PC-9 (cell line): ENCODE results near the gene PEAK1. TPM values are rescaled to one million over a fixed set of nuclear protein-coding genes. Genes with fewer than 3 reads are reported as not detected.

Source experiments
- BruUV-seq: library from RNA; stranded (reverse); fragments of 400-500 nt; replicated peaks from 2 replicates; lab custom pipeline; 2021; lab: Mats Ljungman, UMichigan
- CTCF ChIA-PET: fragments of 300-600 bp; sonication (Branson Sonifier 250); formaldehyde crosslinking; loops from one replicate; lab custom pipeline; 2022; ENCODE audit warnings: antibody characterized with exemption; lab: Charles Lee
- POLR2A ChIA-PET: fragments of 300-600 bp; sonication (Branson Sonifier 250); formaldehyde crosslinking; loops from one replicate; lab custom pipeline; 2022; ENCODE audit warnings: antibody characterized with exemption; ENCODE audit not compliant: unreplicated experiment; lab: Charles Lee
- DNase-seq, 2 experiments: peaks; one replicate each; pipeline versions ENCODE4 v3.0.0 to v3.0.0-alpha.2; 2015 to 2022; ENCODE audit warnings: mixed read lengths in 1 of 2
- H2AFZ ChIP-seq: fragments of 200-600 bp; sonication (generic); 2 replicates; pipeline ENCODE4 v1.8.1; 2017; ENCODE audit warnings: antibody characterized with exemption
- H3F3A ChIP-seq: fragments of 200-600 bp; sonication (generic); 2 replicates; pipeline ENCODE4 v1.8.1; 2017; ENCODE audit warnings: antibody characterized with exemption, mild to moderate bottlenecking, low read depth; ENCODE audit not compliant: insufficient read depth
- H3K27ac ChIP-seq: fragments of 200-600 bp; sonication (generic); 2 replicates; pipeline ENCODE4 v1.6.1; 2016; ENCODE audit warnings: mixed run types
- H3K27me3 ChIP-seq: fragments of 200-600 bp; sonication (generic); 2 replicates; pipeline ENCODE4 v1.6.1; 2016; ENCODE audit warnings: low read depth, mixed run types; ENCODE audit not compliant: insufficient read depth
- H3K36me3 ChIP-seq: fragments of 200-600 bp; sonication (generic); 2 replicates; pipeline ENCODE4 v1.6.1; 2016; ENCODE audit warnings: low read depth, mixed run types
- H3K4me1 ChIP-seq: fragments of 200-600 bp; sonication (generic); replicated peaks from 2 replicates; pipeline ENCODE4 v1.6.1; 2016; ENCODE audit warnings: mixed run types; ENCODE audit not compliant: insufficient read depth
- H3K4me2 ChIP-seq: fragments of 200-600 bp; sonication (generic); 2 replicates; pipeline ENCODE4 v1.6.1; 2017; ENCODE audit warnings: mixed run types
- H3K4me3 ChIP-seq: fragments of 200-600 bp; sonication (generic); 2 replicates; pipeline ENCODE4 v1.6.1; 2016; ENCODE audit warnings: mixed run types
- H3K79me2 ChIP-seq: fragments of 200-600 bp; sonication (generic); 2 replicates; pipeline ENCODE4 v1.6.1; 2017; ENCODE audit warnings: low read depth, mixed run types
- H3K9me2 ChIP-seq: fragments of 200-600 bp; sonication (generic); 2 replicates; pipeline ENCODE4 v1.8.1; 2017; ENCODE audit warnings: mild to moderate bottlenecking; ENCODE audit not compliant: insufficient read depth
- H3K9me3 ChIP-seq: fragments of 200-600 bp; sonication (generic); 2 replicates; pipeline ENCODE4 v1.8.1; 2016; ENCODE audit warnings: low read depth; ENCODE audit not compliant: insufficient read depth
- H4K20me1 ChIP-seq: fragments of 200-600 bp; sonication (generic); 2 replicates; pipeline ENCODE4 v1.8.1; 2017; ENCODE audit not compliant: insufficient read depth
- EZH2 ChIP-seq: fragments of 200-600 bp; sonication (generic); IDR thresholded peaks from 2 replicates; pipeline ENCODE4 v1.8.0; 2017; ENCODE audit warnings: antibody characterized with exemption, low read depth
- intact Hi-C: fragments of 100-400 bp; cut with micrococcal nuclease; formaldehyde crosslinking; loops from one replicate; pipeline ENCODE4 v1.10.0; 2022; ENCODE audit not compliant: unreplicated experiment
- total RNA-seq: library from RNA; stranded (reverse); gene quantifications from 2 replicates; pipeline ENCODE4 v1.2.3, GENCODE V29; 2021
- TF ChIP-seq, protein P1 (sequence below): fragments of 200-600 bp; sonication (generic); conservative IDR thresholded peaks from 2 replicates; pipeline ENCODE4 v1.6.1; 2017; ENCODE audit warnings: mixed run types, antibody characterized with exemption, mild to moderate bottlenecking, moderate library complexity

The PEAK1 gene
- total RNA-seq, 1 experiment from 2014 or later: 20.7 TPM

- no peak overlapping the region for H2AFZ ChIP-seq
- no peaks in the 10 kb centered on the region for H3K36me3 ChIP-seq
- H3K27me3 ChIP-seq: no peaks in the 10 kb centered on the region
- H3K9me3 ChIP-seq: no peaks in the 10 kb centered on the region
- intact Hi-C loops: no loop called here
- H3K4me1 ChIP-seq: peaks cover 65% of the 10 kb centered on the region
- no peak for DNase-seq
- no peak for TF ChIP-seq EZH2
- H3K4me3 ChIP-seq: no peak overlapping the region
- CTCF ChIA-PET: no interaction called here
- no TSS peak for BruUV-seq
- H3K9me2 ChIP-seq: no peaks in the 10 kb centered on the region
- H3K4me2 ChIP-seq: peak overlapping the region; percentile 92
- POLR2A ChIA-PET: interaction anchor here (0.6 kb wide), 1 partner anchor 351 kb away, joined by 4 read pairs; the partner anchor contains the start of gene PEAK1
- H3K79me2 ChIP-seq: peaks cover 55% of the 10 kb centered on the region
- H3F3A ChIP-seq: peaks cover 48% of the 10 kb centered on the region
- peak overlapping the region; percentile 88 for H3K27ac ChIP-seq
- no peaks in the 10 kb centered on the region for H4K20me1 ChIP-seq
Measured at GRCh38 chr15:77068633-77069032, 351.3 kb downstream of the PEAK1 start.

- CTCF ChIA-PET: interaction anchor here (0.5 kb wide), 1 partner anchor 430 kb away, joined by 3 read pairs; no protein-coding TSS in a partner anchor
- H3K4me2 ChIP-seq: peak overlapping the region; percentile 92
Measured at GRCh38 chr15:77067691-77068367, 352.1 kb downstream of the PEAK1 start.

DNA sequence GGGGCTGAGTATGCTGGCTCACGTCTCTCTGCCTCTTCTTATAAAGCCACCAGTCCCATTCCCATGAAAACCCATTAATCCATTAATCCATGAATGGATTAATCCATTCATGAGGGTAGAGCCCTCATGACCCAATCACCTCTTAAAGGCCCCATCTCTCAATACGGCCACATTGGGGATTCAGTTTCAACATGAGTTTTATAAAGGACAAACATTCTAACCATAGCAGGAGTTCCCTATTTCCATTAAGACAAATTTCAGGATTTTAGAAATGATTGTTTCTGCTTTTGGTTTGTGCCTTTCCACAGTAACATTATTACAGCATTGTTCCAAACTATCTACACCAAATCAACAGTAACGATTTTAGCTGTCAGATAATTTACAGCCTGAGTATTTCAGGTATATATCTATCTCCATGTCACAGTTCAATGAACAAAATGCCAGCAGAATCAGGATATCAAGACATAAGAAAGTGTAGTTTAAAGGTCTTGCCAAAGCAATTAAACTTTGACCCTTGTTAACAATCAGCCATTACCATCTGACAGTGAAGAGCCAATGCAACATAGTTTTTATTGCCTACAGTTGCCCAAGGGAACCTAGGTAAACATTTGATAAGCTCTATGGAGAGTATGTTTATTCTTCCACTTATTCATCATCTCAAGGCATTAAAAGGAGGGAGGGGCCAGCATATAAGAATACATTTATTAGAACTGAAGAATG, 352.8 kb downstream of the PEAK1 start:
- Histone ChIP-seq H3K9me2 (no peaks in the 10 kb centered on the region), H3K79me2 (peaks cover 70% of the 10 kb centered on the region), H3K27me3 (no peaks in the 10 kb centered on the region), H4K20me1 (no peaks in the 10 kb centered on the region), H3K27ac (peak overlapping the region; percentile 88), H3K4me1 (peaks cover 80% of the 10 kb centered on the region), H3K9me3 (no peaks in the 10 kb centered on the region), H3F3A (peaks cover 58% of the 10 kb centered on the region), H3K36me3 (no peaks in the 10 kb centered on the region), H3K4me2 (peak overlapping the region; percentile 92), H3K4me3 (no peak overlapping the region), H2AFZ (no peak overlapping the region)
- ChIA-PET POLR2A (interaction anchor here (0.6 kb wide), 2 partner anchors 440 to 1460 kb away, joined by 3 to 4 read pairs; no protein-coding TSS in a partner anchor), CTCF (no interaction called here)
- no peak for TF ChIP-seq EZH2
- TF ChIP-seq, protein P1, sequence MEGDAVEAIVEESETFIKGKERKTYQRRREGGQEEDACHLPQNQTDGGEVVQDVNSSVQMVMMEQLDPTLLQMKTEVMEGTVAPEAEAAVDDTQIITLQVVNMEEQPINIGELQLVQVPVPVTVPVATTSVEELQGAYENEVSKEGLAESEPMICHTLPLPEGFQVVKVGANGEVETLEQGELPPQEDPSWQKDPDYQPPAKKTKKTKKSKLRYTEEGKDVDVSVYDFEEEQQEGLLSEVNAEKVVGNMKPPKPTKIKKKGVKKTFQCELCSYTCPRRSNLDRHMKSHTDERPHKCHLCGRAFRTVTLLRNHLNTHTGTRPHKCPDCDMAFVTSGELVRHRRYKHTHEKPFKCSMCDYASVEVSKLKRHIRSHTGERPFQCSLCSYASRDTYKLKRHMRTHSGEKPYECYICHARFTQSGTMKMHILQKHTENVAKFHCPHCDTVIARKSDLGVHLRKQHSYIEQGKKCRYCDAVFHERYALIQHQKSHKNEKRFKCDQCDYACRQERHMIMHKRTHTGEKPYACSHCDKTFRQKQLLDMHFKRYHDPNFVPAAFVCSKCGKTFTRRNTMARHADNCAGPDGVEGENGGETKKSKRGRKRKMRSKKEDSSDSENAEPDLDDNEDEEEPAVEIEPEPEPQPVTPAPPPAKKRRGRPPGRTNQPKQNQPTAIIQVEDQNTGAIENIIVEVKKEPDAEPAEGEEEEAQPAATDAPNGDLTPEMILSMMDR: no peak
- BruUV-seq: no TSS peak
- intact Hi-C loops: no loop called here
- DNase-seq: peak in 1 of 2 experiments; percentile 96

More at GRCh38 chr15:77067691-77068367, 352.1 kb downstream of the PEAK1 start:
- H3K9me2 ChIP-seq: no peaks in the 10 kb centered on the region
- peak overlapping the region; percentile 88 for H3K27ac ChIP-seq
- H4K20me1 ChIP-seq: no peaks in the 10 kb centered on the region
- peaks cover 63% of the 10 kb centered on the region for H3K79me2 ChIP-seq
- BruUV-seq: no TSS peak
- H3K4me3 ChIP-seq: 0 out of 2 replicates have a peak overlapping the region, but pooled peaks have one; percentile 25
- no peaks in the 10 kb centered on the region for H3K27me3 ChIP-seq
- no peaks in the 10 kb centered on the region for H3K36me3 ChIP-seq
- peaks cover 57% of the 10 kb centered on the region for H3F3A ChIP-seq
- intact Hi-C loops: no loop called here
- H2AFZ ChIP-seq: no peak overlapping the region
- H3K9me3 ChIP-seq: no peaks in the 10 kb centered on the region
- peak in 1 of 2 experiments; percentile 70 for DNase-seq
- TF ChIP-seq, protein P1: no peak
- TF ChIP-seq EZH2: no peak
- POLR2A ChIA-PET: interaction anchor here (0.6 kb wide), 1 partner anchor 1461 kb away, joined by 4 read pairs; no protein-coding TSS in a partner anchor
- peaks cover 73% of the 10 kb centered on the region for H3K4me1 ChIP-seq
